ENCODE data around the gene GRIK5. TPM values are rescaled to one million over a fixed set of nuclear protein-coding genes. Genes with fewer than 3 reads are reported as not detected.

Gene GRIK5
- total RNA-seq, 1 donor from 2014 or later, result 2.9 TPM

- intact Hi-C loops (cut with micrococcal nuclease), result loop anchor here (5.0 kb wide), 3 partner anchors 86 to 221 kb away; partner anchors contain the start of gene ATP1A3
Observed at GRCh38 chr19:42078538-42079275, 8.7 kb upstream of the GRIK5 start.

GRCh38 chr19:42078058-42078457, 8.1 kb upstream of the GRIK5 start:
- intact Hi-C loops (cut with micrococcal nuclease), result loop anchor here (5.0 kb wide), 3 partner anchors 86 to 221 kb away; partner anchors contain the start of gene ATP1A3

GRCh38 chr19:42076380-42076944, 6.5 kb upstream of the GRIK5 start:
- intact Hi-C loops (cut with micrococcal nuclease), result loop anchor here (1.0 to 5.0 kb wide), 4 partner anchors 84 to 249 kb away; partner anchors contain the start of genes ATP1A3 and MEGF8

- intact Hi-C loops (cut with micrococcal nuclease), result loop anchor here (1.0 to 5.0 kb wide), 5 partner anchors 83 to 250 kb away; partner anchors contain the start of genes ATP1A3, GSK3A and MEGF8
Observed at GRCh38 chr19:42075616-42076379, 5.8 kb upstream of the GRIK5 start, which contains the start of gene ZNF574. Gene ZNF574 (plus strand): TSS chr19:42076166. CDS start chr19:42078607, 2,441 bp downstream.

- intact Hi-C loops (cut with micrococcal nuclease), result loop anchor here (1.0 to 5.0 kb wide), 4 partner anchors 83 to 218 kb away; partner anchors contain the start of genes ATP1A3 and GSK3A
Observed at GRCh38 chr19:42075364-42075615, 5.3 kb upstream of the GRIK5 start.

GRCh38 chr19:42074513-42075363, 4.7 kb upstream of the GRIK5 start:
- intact Hi-C loops (cut with micrococcal nuclease), result loop anchor here (1.0 to 5.0 kb wide), 4 partner anchors 82 to 217 kb away; partner anchors contain the start of genes ATP1A3 and GSK3A

GRCh38 chr19:42071247-42071646, 1.2 kb upstream of the GRIK5 start:
- intact Hi-C loops (cut with micrococcal nuclease), result no loop called here

GRCh38 chr19:42068756-42069571, 1.0 kb downstream of the GRIK5 start:
- intact Hi-C loops (cut with micrococcal nuclease), result no loop called here

- intact Hi-C loops (cut with micrococcal nuclease), result no loop called here
Observed at GRCh38 chr19:42068361-42068755, 1.6 kb downstream of the GRIK5 start.

- intact Hi-C loops (cut with micrococcal nuclease), result no loop called here
Observed at GRCh38 chr19:42067315-42067888, 2.6 kb downstream of the GRIK5 start.

- intact Hi-C loops (cut with micrococcal nuclease), result no loop called here
Observed at GRCh38 chr19:42066075-42066754, 3.8 kb downstream of the GRIK5 start.

GRCh38 chr19:42065511-42065910, 4.5 kb downstream of the GRIK5 start:
- intact Hi-C loops (cut with micrococcal nuclease), result no loop called here

GRCh38 chr19:42065051-42065450, 5.0 kb downstream of the GRIK5 start:
- intact Hi-C loops (cut with micrococcal nuclease), result no loop called here

- intact Hi-C loops (cut with micrococcal nuclease), result no loop called here
Observed at GRCh38 chr19:42064432-42064831, 5.6 kb downstream of the GRIK5 start.

GRCh38 chr19:42062381-42062780, 7.6 kb downstream of the GRIK5 start:
- intact Hi-C loops (cut with micrococcal nuclease), result no loop called here

- intact Hi-C loops (cut with micrococcal nuclease), result no loop called here
Observed at GRCh38 chr19:42060117-42060516, 9.9 kb downstream of the GRIK5 start.

GRCh38 chr19:42059196-42059595, 10.8 kb downstream of the GRIK5 start:
- intact Hi-C loops (cut with micrococcal nuclease), result no loop called here

GRCh38 chr19:42057846-42058245, 12.2 kb downstream of the GRIK5 start:
- intact Hi-C loops (cut with micrococcal nuclease), result no loop called here

- intact Hi-C loops (cut with micrococcal nuclease), result no loop called here
Observed at GRCh38 chr19:42054205-42054604, 15.8 kb downstream of the GRIK5 start.
